Measurements from ENCODE around the gene MAPRE3.

MAPRE3 gene

GRCh38 chr2:27076323-27076722 lies 105.9 kb downstream of the MAPRE3 start:
- Histone ChIP-seq H3K4me3 (ENCODE audit: low read depth, low read length) (no peak overlapping the region), H3K27me3 (ENCODE audit: insufficient read depth, low read depth, severe bottlenecking) (no peaks in the 10 kb centered on the region), H3K36me3 (no peaks in the 10 kb centered on the region; the same call in 1 of the 2 replicates), H3K27ac (no peak overlapping the region), H3K9me3 (ENCODE audit: severe bottlenecking) (no peaks in the 10 kb centered on the region)
- no peak for TF ChIP-seq CTCF (IDR thresholded peaks at IDR 0.05; ENCODE audit: low read depth, low read length)
- no peak for DNase-seq
